Spleen (tissue), 7 donors: ENCODE data around the gene GFPT1.

Experiments
- CTCF ChIP-seq, 11 experiments: fragments of 200-600 bp in 7 of 11; fragments of 450-650 bp in 4 of 11; sonication (generic) in 4 of 11; IDR thresholded peaks in 8 of 11; conservative IDR thresholded peaks in 3 of 11; 1 replicate in 7 of 11; 2 replicates in 4 of 11; pipeline versions ENCODE4 v1.4.0 to v1.8.0; 2016 to 2021; ENCODE audit warnings: antibody characterized with exemption in 11 of 11, inconsistent platforms in 4 of 11, mild to moderate bottlenecking in 1 of 11
- POLR2A ChIP-seq, 3 donors: fragments of 450-650 bp; IDR thresholded peaks; one replicate each; pipeline ENCODE4 v1.5.1; 2017; ENCODE audit warnings: antibody characterized with exemption in 3 of 3, mild to moderate bottlenecking in 1 of 3
- POLR2AphosphoS5 ChIP-seq, 3 donors: sonication (generic); formaldehyde crosslinking; IDR thresholded peaks; one replicate each; pipeline ENCODE4 v1.5.1; 2017; ENCODE audit warnings: antibody characterized with exemption in 3 of 3
- donor health status: DM: no; HTN: no; CAD: no; lungs with moderate emphysema.
- donor health status: DM: no; HTN: no; CAD: no.
- donor health status: DM: no; HTN: no; CAD: no.

GRCh38 chr2:69383176-69383812, 3.7 kb downstream of the GFPT1 start:
- TF ChIP-seq CTCF (IDR thresholded peaks at IDR 0.05 in 8 of 11, conservative IDR thresholded peaks at IDR 0.05 in 3 of 11) = no peak
- TF ChIP-seq POLR2A (IDR thresholded peaks at IDR 0.05) = no peak
- TF ChIP-seq POLR2AphosphoS5 (IDR thresholded peaks at IDR 0.05) = no peak
